ENCODE results near the gene TMEM229B. TPM values are rescaled to one million over a fixed set of nuclear protein-coding genes. Genes with fewer than 3 reads are reported as not detected.

TMEM229B gene
- total RNA-seq, 3 donors from 2014 or later: 4.8 to 12.6 (median 10.8) TPM

DNA sequence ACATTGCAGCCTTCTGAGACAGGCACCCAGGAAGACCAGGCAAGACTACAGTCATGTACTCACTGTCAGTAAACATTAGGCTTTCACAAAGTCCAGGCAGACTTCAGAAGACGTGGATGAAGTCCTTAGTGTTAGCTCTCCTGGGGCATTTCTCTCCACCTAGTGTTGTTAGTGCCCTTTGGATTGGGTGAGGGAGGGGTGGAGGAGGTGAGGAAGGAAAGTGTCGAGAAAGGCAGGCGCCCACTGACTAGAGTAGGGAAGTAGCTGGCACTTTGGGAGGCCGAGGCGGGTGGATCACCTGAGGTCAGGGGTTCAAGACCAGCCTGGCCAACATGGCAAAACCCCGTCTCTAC, 20.2 kb downstream of the TMEM229B start:
- DNase-seq: peak in 2 of 3 donors; percentile 53 to 61
- ATAC-seq: peak; percentile 74
- intact Hi-C loops (cut with DNase I, micrococcal nuclease): no loop called here
- H3K4me1 ChIP-seq (ENCODE audit: low read depth): peaks cover 7% of the 10 kb centered on the region
- H3K36me3 ChIP-seq (ENCODE audit: low read depth): no peaks in the 10 kb centered on the region
- TF ChIP-seq, protein P1, sequence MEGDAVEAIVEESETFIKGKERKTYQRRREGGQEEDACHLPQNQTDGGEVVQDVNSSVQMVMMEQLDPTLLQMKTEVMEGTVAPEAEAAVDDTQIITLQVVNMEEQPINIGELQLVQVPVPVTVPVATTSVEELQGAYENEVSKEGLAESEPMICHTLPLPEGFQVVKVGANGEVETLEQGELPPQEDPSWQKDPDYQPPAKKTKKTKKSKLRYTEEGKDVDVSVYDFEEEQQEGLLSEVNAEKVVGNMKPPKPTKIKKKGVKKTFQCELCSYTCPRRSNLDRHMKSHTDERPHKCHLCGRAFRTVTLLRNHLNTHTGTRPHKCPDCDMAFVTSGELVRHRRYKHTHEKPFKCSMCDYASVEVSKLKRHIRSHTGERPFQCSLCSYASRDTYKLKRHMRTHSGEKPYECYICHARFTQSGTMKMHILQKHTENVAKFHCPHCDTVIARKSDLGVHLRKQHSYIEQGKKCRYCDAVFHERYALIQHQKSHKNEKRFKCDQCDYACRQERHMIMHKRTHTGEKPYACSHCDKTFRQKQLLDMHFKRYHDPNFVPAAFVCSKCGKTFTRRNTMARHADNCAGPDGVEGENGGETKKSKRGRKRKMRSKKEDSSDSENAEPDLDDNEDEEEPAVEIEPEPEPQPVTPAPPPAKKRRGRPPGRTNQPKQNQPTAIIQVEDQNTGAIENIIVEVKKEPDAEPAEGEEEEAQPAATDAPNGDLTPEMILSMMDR (IDR thresholded peaks at IDR 0.05): no peak
- no peaks in the 10 kb centered on the region for H3K9me3 ChIP-seq
- H3K4me3 ChIP-seq: no peak overlapping the region

DNA sequence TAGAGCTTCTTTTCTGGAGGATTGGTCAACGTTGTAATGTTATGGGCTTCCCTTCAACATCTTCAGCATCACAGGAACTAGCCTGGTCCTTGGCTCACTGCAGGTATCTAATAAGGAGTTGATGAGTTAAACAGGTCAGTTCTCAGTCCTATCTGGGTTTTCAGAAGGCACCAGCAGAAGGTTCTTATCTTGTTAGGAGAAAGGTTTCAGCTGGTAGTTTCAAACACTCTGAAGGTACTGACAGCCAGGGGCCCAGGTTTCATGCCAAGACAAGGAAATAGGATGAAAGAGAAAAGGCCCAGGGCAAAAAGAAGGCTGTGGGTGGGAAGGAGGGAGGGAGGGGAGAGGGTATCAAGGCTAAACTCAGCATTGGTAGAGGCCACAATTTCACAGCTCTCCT, 21.4 kb downstream of the TMEM229B start:
- intact Hi-C loops (cut with DNase I, micrococcal nuclease): no loop called here
- H3K9me3 ChIP-seq: no peaks in the 10 kb centered on the region
- H3K4me1 ChIP-seq (ENCODE audit: low read depth): peaks cover 7% of the 10 kb centered on the region
- TF ChIP-seq, protein P1 (IDR thresholded peaks at IDR 0.05): no peak
- no peak overlapping the region for H3K4me3 ChIP-seq
- ATAC-seq (no peak), DNase-seq (no peak)
- no peaks in the 10 kb centered on the region for H3K36me3 ChIP-seq (ENCODE audit: low read depth)

DNA sequence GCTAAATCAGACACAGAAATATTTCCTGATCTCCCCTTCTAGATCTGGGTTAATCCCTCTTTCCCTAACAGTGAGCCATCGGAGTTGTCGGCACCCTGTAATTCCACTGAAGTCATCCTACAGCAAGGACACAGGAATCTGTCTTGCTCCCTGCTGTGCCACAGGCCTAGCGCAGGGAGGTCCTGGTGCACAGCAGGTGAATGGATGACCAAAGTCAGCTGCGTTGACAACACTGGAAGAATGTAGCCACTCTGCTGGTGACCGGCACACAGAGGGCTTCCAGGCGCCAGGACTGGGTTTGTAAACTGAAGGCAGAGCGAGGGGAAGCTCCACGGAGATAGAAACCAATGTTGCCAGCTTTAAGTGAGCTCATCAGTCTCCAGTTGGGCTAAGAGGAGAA, 23.6 kb downstream of the TMEM229B start:
- Histone ChIP-seq H3K4me3 (no peak overlapping the region), H3K36me3 (ENCODE audit: low read depth) (no peaks in the 10 kb centered on the region), H3K4me1 (ENCODE audit: low read depth) (peaks cover 7% of the 10 kb centered on the region), H3K9me3 (no peaks in the 10 kb centered on the region)
- ATAC-seq (no peak), DNase-seq (no peak)
- intact Hi-C loops (cut with DNase I, micrococcal nuclease): no loop called here
- TF ChIP-seq, protein P1 (IDR thresholded peaks at IDR 0.05): no peak

DNA sequence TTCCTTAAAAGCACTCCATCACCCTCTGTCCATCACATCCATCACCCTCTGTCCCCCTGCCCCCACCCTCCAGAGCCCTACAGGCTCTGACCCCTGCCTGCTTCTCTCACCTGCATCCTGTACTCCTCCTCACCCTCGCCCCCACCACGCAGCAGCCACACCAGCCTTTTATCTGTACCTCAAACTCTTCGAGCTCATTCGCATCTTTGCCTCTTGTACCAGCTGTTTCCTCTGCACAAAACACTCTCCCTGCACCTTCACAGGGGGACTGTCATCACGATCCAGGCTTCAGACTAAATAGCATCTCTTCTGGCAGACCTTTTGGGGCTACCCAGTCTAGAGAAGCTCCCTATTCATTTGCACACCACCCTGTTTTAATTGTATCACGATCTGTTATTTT, 24.1 kb downstream of the TMEM229B start:
- no peak for ATAC-seq
- no peaks in the 10 kb centered on the region for H3K9me3 ChIP-seq
- no peaks in the 10 kb centered on the region for H3K36me3 ChIP-seq (ENCODE audit: low read depth)
- peaks cover 7% of the 10 kb centered on the region for H3K4me1 ChIP-seq (ENCODE audit: low read depth)
- TF ChIP-seq, protein P1 (IDR thresholded peaks at IDR 0.05): no peak
- DNase-seq: no peak
- no peak overlapping the region for H3K4me3 ChIP-seq
- intact Hi-C loops (cut with DNase I, micrococcal nuclease): no loop called here

DNA sequence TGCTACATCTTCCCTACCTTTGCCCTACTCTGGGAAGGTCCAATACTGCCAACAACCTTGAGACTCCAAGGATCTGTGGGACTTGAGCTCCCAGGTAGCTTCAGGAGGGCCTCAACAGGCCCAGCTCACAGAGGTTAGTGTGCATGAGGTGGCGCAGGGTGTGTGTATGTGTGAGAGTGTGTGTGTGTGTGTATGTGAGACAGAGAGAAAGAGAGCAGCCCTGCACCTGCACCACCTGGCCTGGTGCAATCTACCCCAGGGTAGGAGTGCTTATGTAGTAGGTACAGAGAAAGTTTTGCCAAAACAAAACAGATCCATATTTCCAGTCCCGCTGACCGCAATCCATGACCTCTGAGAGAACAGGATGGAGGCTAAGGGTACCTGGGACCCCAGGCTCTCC, 24.6 kb downstream of the TMEM229B start:
- Histone ChIP-seq H3K36me3 (ENCODE audit: low read depth) (no peaks in the 10 kb centered on the region), H3K4me1 (ENCODE audit: low read depth) (peaks cover 7% of the 10 kb centered on the region), H3K4me3 (no peak overlapping the region), H3K9me3 (no peaks in the 10 kb centered on the region)
- DNase-seq (no peak), ATAC-seq (no peak)
- TF ChIP-seq, protein P1 (IDR thresholded peaks at IDR 0.05): no peak
- intact Hi-C loops (cut with DNase I, micrococcal nuclease): no loop called here

DNA sequence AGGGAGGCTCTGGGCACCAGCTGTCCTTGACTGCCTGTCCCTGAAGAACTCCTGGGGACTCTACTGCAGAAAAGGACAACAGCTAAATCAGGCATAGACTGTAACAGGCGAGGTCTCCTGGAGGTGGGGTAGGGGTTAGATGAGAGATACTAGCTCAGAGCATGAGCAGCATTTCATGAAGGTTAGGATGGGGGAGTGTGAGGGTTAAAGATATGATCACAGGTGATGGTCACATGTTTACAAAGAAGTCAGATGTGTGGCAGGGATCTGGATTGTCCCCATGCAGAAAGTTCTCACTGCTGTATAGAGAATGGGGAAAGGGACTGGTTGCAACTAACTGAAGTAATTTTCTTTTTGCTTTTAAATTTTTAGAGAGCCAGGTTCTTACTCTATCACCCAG, 26.5 kb downstream of the TMEM229B start:
- ATAC-seq (no peak), DNase-seq (no peak)
- H3K4me1 ChIP-seq (ENCODE audit: low read depth): no peaks in the 10 kb centered on the region
- TF ChIP-seq, protein P1 (IDR thresholded peaks at IDR 0.05): no peak
- H3K9me3 ChIP-seq: no peaks in the 10 kb centered on the region
- no peaks in the 10 kb centered on the region for H3K36me3 ChIP-seq (ENCODE audit: low read depth)
- intact Hi-C loops (cut with DNase I, micrococcal nuclease): no loop called here
- H3K4me3 ChIP-seq: no peak overlapping the region
